Vagina (tissue), 2 donors: ENCODE measurements around the gene CXCR2.
"Not testable (repeated sequence)": the region's sequence is repeated elsewhere in the genome, so short reads cannot be mapped to it uniquely, and the experiment has no call there.

ENCODE experiments used
- CTCF ChIP-seq, 3 experiments: fragments of 450-650 bp in 2 of 3; fragments of 200-600 bp in 1 of 3; sonication (generic) in 1 of 3; IDR thresholded peaks; one replicate each; pipeline ENCODE4 v1.5.1; 2017 to 2019; ENCODE audit warnings: antibody characterized with exemption in 3 of 3, mild to moderate bottlenecking in 2 of 3, moderate library complexity in 2 of 3
- POLR2A ChIP-seq, 2 donors: fragments of 450-650 bp; IDR thresholded peaks; one replicate each; pipeline ENCODE4 v1.6.1; 2017; ENCODE audit warnings: antibody characterized with exemption in 2 of 2, mild to moderate bottlenecking in 2 of 2, moderate library complexity in 2 of 2

- TF ChIP-seq CTCF, POLR2A (IDR thresholded peaks at IDR 0.05): not testable (repeated sequence)
These were observed 4.0 kb upstream of the CXCR2 start for GRCh38 chr2:218121789-218122188.
